Lower leg skin (tissue), 3 donors: ENCODE results near the gene SYNE2.
"Not testable (repeated sequence)": the region's sequence is repeated elsewhere in the genome, so short reads cannot be mapped to it uniquely, and the experiment has no call there.

Experiments
- POLR2A ChIP-seq, 2 donors: fragments of 450-650 bp; IDR thresholded peaks; one replicate each; pipeline ENCODE4 v1.6.1; 2016 to 2017; ENCODE audit warnings: antibody characterized with exemption in 2 of 2, mild to moderate bottlenecking in 1 of 2, moderate library complexity in 1 of 2
- TF ChIP-seq, protein P1 (sequence below), 3 donors: fragments of 450-650 bp; IDR thresholded peaks; one replicate each; pipeline ENCODE4 v1.5.1; 2016; ENCODE audit warnings: antibody characterized with exemption in 3 of 3, mild to moderate bottlenecking in 3 of 3, moderate library complexity in 2 of 3

DNA sequence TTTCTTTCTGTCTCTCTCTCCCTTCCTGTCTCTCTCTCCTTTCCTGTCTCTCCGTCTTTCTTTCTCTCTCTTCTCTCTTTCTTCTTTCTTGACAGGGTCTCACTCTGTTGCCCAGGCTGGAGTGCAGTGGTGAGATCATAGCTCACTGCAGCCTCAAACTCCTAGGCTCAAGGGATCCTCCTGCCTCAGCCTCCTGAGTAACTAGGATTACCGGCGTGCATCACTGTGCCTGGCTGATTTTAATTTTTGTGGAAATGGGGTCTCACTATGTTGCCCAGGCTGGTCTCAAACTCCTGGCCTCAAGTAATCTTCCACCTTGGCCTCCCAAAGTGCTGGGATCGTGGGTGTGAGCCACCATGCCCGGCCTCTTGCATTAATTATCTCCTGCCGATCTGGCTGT lies 358.1 kb downstream of the SYNE2 start:
- TF ChIP-seq, protein P1, sequence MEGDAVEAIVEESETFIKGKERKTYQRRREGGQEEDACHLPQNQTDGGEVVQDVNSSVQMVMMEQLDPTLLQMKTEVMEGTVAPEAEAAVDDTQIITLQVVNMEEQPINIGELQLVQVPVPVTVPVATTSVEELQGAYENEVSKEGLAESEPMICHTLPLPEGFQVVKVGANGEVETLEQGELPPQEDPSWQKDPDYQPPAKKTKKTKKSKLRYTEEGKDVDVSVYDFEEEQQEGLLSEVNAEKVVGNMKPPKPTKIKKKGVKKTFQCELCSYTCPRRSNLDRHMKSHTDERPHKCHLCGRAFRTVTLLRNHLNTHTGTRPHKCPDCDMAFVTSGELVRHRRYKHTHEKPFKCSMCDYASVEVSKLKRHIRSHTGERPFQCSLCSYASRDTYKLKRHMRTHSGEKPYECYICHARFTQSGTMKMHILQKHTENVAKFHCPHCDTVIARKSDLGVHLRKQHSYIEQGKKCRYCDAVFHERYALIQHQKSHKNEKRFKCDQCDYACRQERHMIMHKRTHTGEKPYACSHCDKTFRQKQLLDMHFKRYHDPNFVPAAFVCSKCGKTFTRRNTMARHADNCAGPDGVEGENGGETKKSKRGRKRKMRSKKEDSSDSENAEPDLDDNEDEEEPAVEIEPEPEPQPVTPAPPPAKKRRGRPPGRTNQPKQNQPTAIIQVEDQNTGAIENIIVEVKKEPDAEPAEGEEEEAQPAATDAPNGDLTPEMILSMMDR (IDR thresholded peaks at IDR 0.05): not testable (repeated sequence)
- not testable (repeated sequence) for TF ChIP-seq POLR2A (IDR thresholded peaks at IDR 0.05)
